A549 (cell line): ENCODE results near the gene CUL1. TPM values are rescaled to one million over a fixed set of nuclear protein-coding genes. Genes with fewer than 3 reads are reported as not detected.

ENCODE experiments used
- ATAC-seq, 2 experiments: fragments of 200-7000 bp in 1 of 2; fragments of >200 bp in 1 of 2; cut with Nextera tagmentation in 1 of 2; cut with Tn5 transposase in 1 of 2; 3 replicates each; pipeline versions ENCODE4 v1.8.0 to v1.9.1; 2018 to 2020; ENCODE audit warnings: mild to moderate bottlenecking in 1 of 2, moderate library complexity in 1 of 2
- CTCF ChIA-PET: fragments of 300-600 bp; sonication (Branson Sonifier 250); formaldehyde crosslinking; extraction: SDS; loops from one replicate; lab custom pipeline; 2021; ENCODE audit warnings: antibody characterized with exemption, inconsistent platforms; lab: Yijun Ruan, JAX
- POLR2A ChIA-PET: fragments of 350-600 bp; formaldehyde crosslinking; extraction: SDS; loops from one replicate; lab custom pipeline; 2021; ENCODE audit warnings: antibody characterized with exemption, inconsistent platforms; lab: Yijun Ruan, JAX
- DNase-seq, 2 experiments: peaks; one replicate each; pipeline versions ENCODE4 v3.0.0 to v3.0.0-alpha.2; 2011 to 2016; ENCODE audit warnings: low read depth in 1 of 2, low spot score in 1 of 2
- FAIRE-seq: peaks from 2 replicates; lab custom pipeline; 2011; peaks lifted over from hg19 to GRCh38; lab: Jason Lieb, UNC
- H3K27ac ChIP-seq, 2 experiments: fragments of >200 bp; sonication (Bioruptor Twin); formaldehyde crosslinking; 3 replicates each; pipeline ENCODE4 v1.5.1; 2016 to 2017
- H3K4me1 ChIP-seq: fragments of >200 bp; sonication (Bioruptor Twin); formaldehyde crosslinking; 3 replicates; pipeline ENCODE4 v1.6.1; 2016
- H3K4me2 ChIP-seq: fragments of >200 bp; sonication (Bioruptor Twin); formaldehyde crosslinking; 3 replicates; pipeline ENCODE4 v1.6.1; 2016
- H3K4me3 ChIP-seq: fragments of >200 bp; sonication (Bioruptor Twin); formaldehyde crosslinking; 3 replicates; pipeline ENCODE4 v1.5.1; 2016
- H3K9me3 ChIP-seq: fragments of >200 bp; sonication (Bioruptor Twin); formaldehyde crosslinking; 3 replicates; pipeline ENCODE4 v1.6.1; 2016
- CBX2 ChIP-seq: fragments of 200-600 bp; sonication (generic); IDR thresholded peaks from 2 replicates; pipeline ENCODE4 v1.6.1; 2016; ENCODE audit warnings: low read depth, mild to moderate bottlenecking, borderline replicate concordance
- EHMT2 ChIP-seq: fragments of 200-600 bp; sonication (generic); IDR thresholded peaks from 2 replicates; pipeline ENCODE4 v1.6.1; 2016; ENCODE audit warnings: antibody characterized with exemption, low read depth, mild to moderate bottlenecking, moderate library complexity
- FOXS1 ChIP-seq: fragments of 250-450 bp; sonication (Bioruptor Pico); IDR thresholded peaks from 2 replicates; pipeline ENCODE4 v1.5.0; 2020; ENCODE audit warnings: mild to moderate bottlenecking, moderate library complexity
- GATA3 ChIP-seq: IDR thresholded peaks from 2 replicates; pipeline ENCODE4 v1.6.1; 2012; ENCODE audit warnings: borderline replicate concordance
- HEYL ChIP-seq: fragments of 250-450 bp; sonication (Bioruptor Pico); IDR thresholded peaks from 2 replicates; pipeline ENCODE4 v1.8.0; 2021; ENCODE audit warnings: mild to moderate bottlenecking, moderate library complexity
- HOXB5 ChIP-seq: fragments of 250-450 bp; sonication (Bioruptor Pico); IDR thresholded peaks from 2 replicates; pipeline ENCODE4 v1.5.0; 2020; ENCODE audit warnings: mild to moderate bottlenecking, moderate library complexity
- KDM1A ChIP-seq: fragments of 200-600 bp; sonication (generic); IDR thresholded peaks from 2 replicates; pipeline ENCODE4 v1.6.1; 2016; ENCODE audit warnings: low read depth, mild to moderate bottlenecking
- KDM5A ChIP-seq: fragments of 200-600 bp; sonication (generic); IDR thresholded peaks from 2 replicates; pipeline ENCODE4 v1.6.1; 2016; ENCODE audit warnings: antibody characterized with exemption, mild to moderate bottlenecking
- MAFK ChIP-seq: fragments of 450-650 bp; IDR thresholded peaks from 2 replicates; pipeline ENCODE4 v1.6.1; 2014; ENCODE audit not compliant: partially characterized antibody
- NPAS2 ChIP-seq: fragments of 250-450 bp; sonication (Bioruptor Pico); IDR thresholded peaks from 2 replicates; pipeline ENCODE4 v1.8.0; 2022; ENCODE audit warnings: mild to moderate bottlenecking, moderate library complexity, borderline replicate concordance
- POLR2A ChIP-seq: IDR thresholded peaks from 2 replicates; pipeline ENCODE4 v1.6.1; 2012; ENCODE audit warnings: mild to moderate bottlenecking, low read length
- POLR2AphosphoS2 ChIP-seq: conservative IDR thresholded peaks from 2 replicates; pipeline ENCODE4 v1.6.1; 2012; ENCODE audit warnings: low read length, improper control_type of control experiment, inconsistent platforms
- RAD21 ChIP-seq, 2 experiments: fragments of >200 bp in 1 of 2; sonication (Bioruptor Twin) in 1 of 2; formaldehyde crosslinking in 1 of 2; IDR thresholded peaks in 1 of 2; conservative IDR thresholded peaks in 1 of 2; 2 replicates in 1 of 2; 3 replicates in 1 of 2; pipeline ENCODE4 v1.6.1; 2012 to 2018; ENCODE audit warnings: inconsistent platforms in 1 of 2
- RFX5 ChIP-seq: fragments of 450-650 bp; IDR thresholded peaks from 2 replicates; pipeline ENCODE4 v1.7.1; 2014; ENCODE audit warnings: antibody characterized with exemption, mild to moderate bottlenecking, moderate library complexity
- SMC3 ChIP-seq: fragments of >200 bp; sonication (Bioruptor Twin); formaldehyde crosslinking; IDR thresholded peaks from 3 replicates; pipeline ENCODE4 v1.6.1; 2018; ENCODE audit warnings: inconsistent platforms
- ZC3H11A ChIP-seq: fragments of 450-650 bp; IDR thresholded peaks from 2 replicates; pipeline ENCODE4 v1.6.1; 2014; ENCODE audit warnings: antibody characterized with exemption, mild to moderate bottlenecking
- ZFP36 ChIP-seq: fragments of 450-650 bp; IDR thresholded peaks from 2 replicates; pipeline ENCODE4 v1.6.1; 2014; ENCODE audit warnings: borderline replicate concordance; ENCODE audit not compliant: partially characterized antibody
- ZNF302 ChIP-seq: fragments of 250-450 bp; sonication (Bioruptor Pico); IDR thresholded peaks from 2 replicates; pipeline ENCODE4 v1.9.0; 2021; ENCODE audit warnings: inconsistent platforms, mild to moderate bottlenecking, moderate library complexity
- ZSCAN20 ChIP-seq: fragments of 250-450 bp; sonication (Bioruptor Pico); IDR thresholded peaks from 2 replicates; pipeline ENCODE4 v1.8.0; 2022; ENCODE audit warnings: mild to moderate bottlenecking, moderate library complexity
- WGBS: methylation state at CpG from one replicate; pipeline ENCODE4 v1.1.6; 2017; ENCODE audit errors: missing lambda C conversion rate; 5-methylcytosine and 5-hydroxymethylcytosine counted together
- polyA plus RNA-seq, 4 experiments: library from polyadenylated mRNA; depleted of rRNA in 3 of 4; stranded (reverse); fragments of >200 nt; fragmentation: RNase III in 1 of 4; extraction: RNeasy Plus Mini Kit Qiagen cat#74134 plus additional on column Dnase treatment in 1 of 4; gene quantifications; 2 replicates in 3 of 4; 3 replicates in 1 of 4; pipeline ENCODE4 v1.2.3, GENCODE V29; 2011 to 2017
- TF ChIP-seq, protein P1 (sequence below): fragments of >200 bp; sonication (Bioruptor Twin); formaldehyde crosslinking; IDR thresholded peaks from 3 replicates; pipeline ENCODE4 v1.5.1; 2016
- TF ChIP-seq, protein P2 (sequence below): fragments of >200 bp; sonication (Bioruptor Twin); formaldehyde crosslinking; IDR thresholded peaks from 3 replicates; pipeline ENCODE4 v1.6.1; 2016
- TF ChIP-seq, protein P3 (sequence below): IDR thresholded peaks from 2 replicates; pipeline ENCODE4 v1.6.1; 2012
- TF ChIP-seq, protein P4 (sequence below): IDR thresholded peaks from 2 replicates; pipeline ENCODE4 v1.6.1; 2012; ENCODE audit warnings: low read depth, borderline replicate concordance

Gene CUL1
- polyA plus RNA-seq, 2 of the 4 experiments (the other 2 are of a cell fraction) = 57.9 to 70.6 TPM

DNA sequence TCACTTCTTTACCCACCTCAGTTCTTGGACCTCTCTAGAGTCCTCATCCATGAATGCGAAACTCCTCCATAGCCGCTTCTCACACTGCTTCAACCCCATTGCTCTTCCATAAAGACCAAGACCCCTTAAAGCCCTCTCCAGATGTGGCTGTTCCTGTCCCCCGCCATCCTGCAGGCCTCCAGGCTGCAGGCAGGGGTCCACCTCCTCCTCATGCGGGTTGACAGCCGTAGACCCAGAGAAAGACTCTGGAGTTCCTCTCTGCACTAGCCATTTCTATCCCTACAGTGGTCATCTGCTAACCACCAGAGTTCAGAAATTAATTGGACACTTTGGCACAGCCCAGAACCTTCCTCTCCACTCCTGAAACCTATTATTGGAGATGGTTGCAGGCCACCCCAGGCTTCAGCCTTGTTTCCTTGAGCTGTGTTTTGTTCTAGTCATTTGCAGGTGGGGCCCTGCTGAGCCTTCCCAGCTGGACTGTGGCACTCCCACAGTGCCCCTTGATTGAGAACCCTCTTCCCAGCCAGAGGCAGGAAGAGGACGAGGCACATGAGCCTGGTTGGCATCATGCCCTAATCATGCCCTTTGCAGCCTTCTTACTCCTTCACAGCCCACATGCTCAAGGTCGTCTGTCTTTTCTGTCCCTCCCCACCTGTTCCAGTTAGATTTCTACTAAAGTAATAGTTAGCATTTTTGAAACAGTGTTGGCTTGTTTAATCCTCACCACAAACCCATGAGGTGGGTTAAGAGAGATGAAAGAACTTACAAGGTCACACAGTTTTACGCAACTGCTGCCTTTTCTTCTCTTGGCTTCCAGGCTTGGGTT, 23.9 kb downstream of the CUL1 start (continued):
- no peak for TF ChIP-seq ZFP36

DNA sequence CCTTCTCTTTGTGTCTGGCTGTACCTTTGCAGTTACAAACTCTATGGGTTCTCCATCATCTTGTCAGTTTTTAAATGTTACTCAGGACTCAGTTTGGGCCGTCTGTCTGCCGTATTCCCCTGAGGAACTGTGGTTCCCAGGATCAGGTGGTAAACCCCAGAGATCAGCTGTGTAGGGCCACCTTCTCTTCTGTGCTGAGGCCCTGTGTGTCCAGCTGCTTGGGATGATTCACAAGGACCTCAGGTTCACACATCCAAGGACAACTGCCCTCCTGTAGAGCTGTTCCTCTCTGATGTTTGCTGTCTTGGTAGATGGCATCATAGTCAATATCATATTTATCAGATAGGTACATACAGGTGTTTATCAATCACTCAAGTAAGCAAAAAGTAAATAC, 24.5 kb downstream of the CUL1 start:
- ATAC-seq (no peak), FAIRE-seq (no peak), DNase-seq (no peak)
- CTCF ChIA-PET = interaction anchor here (0.9 kb wide), 1 partner anchor 30 kb away, joined by 3 read pairs; no protein-coding TSS in a partner anchor
- Histone ChIP-seq H3K4me3 (no peak overlapping the region), H3K9me3 (no peaks in the 10 kb centered on the region), H3K27ac (no peak overlapping the region), H3K4me1 (peaks cover 13% of the 10 kb centered on the region; the same call in 2 of the 3 replicates), H3K4me2 (0 out of 3 replicates have a peak overlapping the region, but pooled peaks have one; percentile 9)
- 94% methylated on average over 2 of the region's 2 CpGs for WGBS
- no peak for TF ChIP-seq ZNF302 (CRISPR knock-in tag)
- TF ChIP-seq HOXB5 = no peak
- TF ChIP-seq, protein P1, sequence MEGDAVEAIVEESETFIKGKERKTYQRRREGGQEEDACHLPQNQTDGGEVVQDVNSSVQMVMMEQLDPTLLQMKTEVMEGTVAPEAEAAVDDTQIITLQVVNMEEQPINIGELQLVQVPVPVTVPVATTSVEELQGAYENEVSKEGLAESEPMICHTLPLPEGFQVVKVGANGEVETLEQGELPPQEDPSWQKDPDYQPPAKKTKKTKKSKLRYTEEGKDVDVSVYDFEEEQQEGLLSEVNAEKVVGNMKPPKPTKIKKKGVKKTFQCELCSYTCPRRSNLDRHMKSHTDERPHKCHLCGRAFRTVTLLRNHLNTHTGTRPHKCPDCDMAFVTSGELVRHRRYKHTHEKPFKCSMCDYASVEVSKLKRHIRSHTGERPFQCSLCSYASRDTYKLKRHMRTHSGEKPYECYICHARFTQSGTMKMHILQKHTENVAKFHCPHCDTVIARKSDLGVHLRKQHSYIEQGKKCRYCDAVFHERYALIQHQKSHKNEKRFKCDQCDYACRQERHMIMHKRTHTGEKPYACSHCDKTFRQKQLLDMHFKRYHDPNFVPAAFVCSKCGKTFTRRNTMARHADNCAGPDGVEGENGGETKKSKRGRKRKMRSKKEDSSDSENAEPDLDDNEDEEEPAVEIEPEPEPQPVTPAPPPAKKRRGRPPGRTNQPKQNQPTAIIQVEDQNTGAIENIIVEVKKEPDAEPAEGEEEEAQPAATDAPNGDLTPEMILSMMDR = no peak
- TF ChIP-seq ZSCAN20 (CRISPR knock-in tag) = no peak
- TF ChIP-seq, protein P2, sequence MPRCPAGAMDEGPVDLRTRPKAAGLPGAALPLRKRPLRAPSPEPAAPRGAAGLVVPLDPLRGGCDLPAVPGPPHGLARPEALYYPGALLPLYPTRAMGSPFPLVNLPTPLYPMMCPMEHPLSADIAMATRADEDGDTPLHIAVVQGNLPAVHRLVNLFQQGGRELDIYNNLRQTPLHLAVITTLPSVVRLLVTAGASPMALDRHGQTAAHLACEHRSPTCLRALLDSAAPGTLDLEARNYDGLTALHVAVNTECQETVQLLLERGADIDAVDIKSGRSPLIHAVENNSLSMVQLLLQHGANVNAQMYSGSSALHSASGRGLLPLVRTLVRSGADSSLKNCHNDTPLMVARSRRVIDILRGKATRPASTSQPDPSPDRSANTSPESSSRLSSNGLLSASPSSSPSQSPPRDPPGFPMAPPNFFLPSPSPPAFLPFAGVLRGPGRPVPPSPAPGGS = no peak
- no peak for TF ChIP-seq POLR2AphosphoS2
- no peak for TF ChIP-seq EHMT2
- no peak for TF ChIP-seq NPAS2 (CRISPR knock-in tag)
- TF ChIP-seq FOXS1 (CRISPR knock-in tag) = no peak
- TF ChIP-seq ZFP36 = no peak
- TF ChIP-seq POLR2A = no peak
- TF ChIP-seq, protein P3, sequence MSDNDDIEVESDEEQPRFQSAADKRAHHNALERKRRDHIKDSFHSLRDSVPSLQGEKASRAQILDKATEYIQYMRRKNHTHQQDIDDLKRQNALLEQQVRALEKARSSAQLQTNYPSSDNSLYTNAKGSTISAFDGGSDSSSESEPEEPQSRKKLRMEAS = no peak
- TF ChIP-seq RFX5 = no peak
- TF ChIP-seq CBX2 = no peak
- TF ChIP-seq MAFK = no peak
- no peak for TF ChIP-seq ZC3H11A
- no peak for TF ChIP-seq GATA3
- TF ChIP-seq KDM5A = no peak
- no peak for TF ChIP-seq KDM1A
- no peak for TF ChIP-seq SMC3
- POLR2A ChIA-PET = no interaction called here

DNA sequence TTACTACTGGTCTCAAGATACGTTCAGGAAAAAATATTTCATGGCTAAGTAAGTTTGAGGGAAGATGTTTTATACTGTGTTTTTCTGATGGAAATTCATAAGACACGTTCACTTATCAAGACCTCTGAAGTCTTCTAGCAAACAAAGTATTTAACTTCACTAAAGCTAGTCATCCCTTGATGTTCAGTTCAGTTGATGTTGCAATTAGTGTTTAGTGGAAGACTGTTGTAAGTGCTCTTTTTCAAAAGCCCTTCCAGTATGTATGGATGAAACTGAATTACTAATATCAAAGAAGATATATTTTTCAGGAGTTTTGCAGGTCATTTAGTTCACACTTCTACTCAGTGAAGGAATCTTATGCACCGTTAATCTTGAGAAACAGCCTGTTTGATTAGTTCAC, 25.1 kb downstream of the CUL1 start:
- TF ChIP-seq RAD21 (conservative IDR thresholded peaks at IDR 0.05 in 1 of 2, IDR thresholded peaks at IDR 0.05 in 1 of 2) = no peak
- TF ChIP-seq, protein P4, sequence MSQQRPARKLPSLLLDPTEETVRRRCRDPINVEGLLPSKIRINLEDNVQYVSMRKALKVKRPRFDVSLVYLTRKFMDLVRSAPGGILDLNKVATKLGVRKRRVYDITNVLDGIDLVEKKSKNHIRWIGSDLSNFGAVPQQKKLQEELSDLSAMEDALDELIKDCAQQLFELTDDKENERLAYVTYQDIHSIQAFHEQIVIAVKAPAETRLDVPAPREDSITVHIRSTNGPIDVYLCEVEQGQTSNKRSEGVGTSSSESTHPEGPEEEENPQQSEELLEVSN = no peak
- TF ChIP-seq HEYL (CRISPR knock-in tag) = no peak
- TF ChIP-seq, all 56 proteins: peak for 0
- Histone ChIP-seq H3K4me1 (peaks cover 13% of the 10 kb centered on the region; the same call in 2 of the 3 replicates), H3K9me3 (no peaks in the 10 kb centered on the region), H3K27ac (no peak overlapping the region), H3K4me2 (no peak overlapping the region), H3K4me3 (no peak overlapping the region)
- no peak for ATAC-seq
- POLR2A ChIA-PET = no interaction called here
- CTCF ChIA-PET = interaction anchor here (0.5 to 0.9 kb wide), 2 partner anchors 30 to 43 kb away, joined by 3 read pairs; no protein-coding TSS in a partner anchor
- WGBS = 87% methylated on average over 3 of the region's 3 CpGs
- no peak for DNase-seq
- FAIRE-seq = peak; percentile 28
